ENCODE measurements around the gene ARHGAP31. TPM values are rescaled to one million over a fixed set of nuclear protein-coding genes. Genes with fewer than 3 reads are reported as not detected.

ARHGAP31 gene
- polyA plus RNA-seq, 3 donors, result 4.7 to 9.8 (median 7.6) TPM

DNA sequence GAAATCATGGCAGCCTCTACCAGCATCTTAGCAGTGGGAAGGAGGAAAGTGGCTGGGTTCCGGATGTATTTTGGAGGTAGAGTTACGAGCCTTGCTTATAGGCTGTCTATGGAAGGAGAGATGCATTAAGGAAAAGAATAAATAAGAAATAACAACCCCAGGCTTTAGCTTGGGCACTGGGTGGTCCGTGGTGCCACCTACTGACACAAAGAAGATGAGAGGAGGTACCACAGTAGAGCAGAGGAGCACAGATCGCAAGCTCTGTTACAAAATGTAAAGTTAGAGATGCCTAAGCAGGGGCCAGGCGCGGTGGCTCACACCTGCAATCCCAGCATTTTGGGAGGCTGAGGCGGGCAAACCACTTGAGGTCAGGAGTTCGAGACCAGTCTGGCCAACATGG lies 94.4 kb downstream of the ARHGAP31 start:
- Histone ChIP-seq H3K36me3 (replicated peaks in 1 of 2; ENCODE audit: control insufficient read depth in 1 of 2, insufficient read depth in 2 of 2, low read length in 2 of 2) (peaks cover 46 to 82% of the 10 kb centered on the region in 2 donors), H3K79me2 (ENCODE audit: insufficient read depth, low read length) (no peaks in the 10 kb centered on the region), H3K4me1 (ENCODE audit: control insufficient read depth in 1 of 2, insufficient read depth in 2 of 2, low read length in 2 of 2) (no peaks in the 10 kb centered on the region), H3K9ac (ENCODE audit: insufficient read depth, low read length, poor library complexity, severe bottlenecking) (no peak overlapping the region), H3K27ac (ENCODE audit: low read depth in 1 of 2, low read length in 2 of 2) (no peak overlapping the region), H4K20me1 (ENCODE audit: insufficient read depth, low read length) (no peaks in the 10 kb centered on the region), H3K4me2 (replicated peaks; ENCODE audit: extremely low read depth, low read length, poor library complexity, severe bottlenecking) (no peak overlapping the region), H3K9me3 (replicated peaks in 1 of 2; ENCODE audit: control insufficient read depth in 1 of 2, insufficient read depth in 1 of 2, low read length in 2 of 2) (no peaks in the 10 kb centered on the region), H3K4me3 (replicated peaks in 1 of 3; ENCODE audit: low read depth in 2 of 3, low read length in 3 of 3) (no peak overlapping the region), H2AFZ (ENCODE audit: insufficient read depth, low read depth, low read length, poor library complexity, severe bottlenecking) (no peak overlapping the region), H3K27me3 (ENCODE audit: control insufficient read depth in 2 of 2, insufficient read depth in 2 of 2, low read length in 2 of 2) (no peaks in the 10 kb centered on the region)
- intact Hi-C loops (cut with micrococcal nuclease), result no loop called here
- H3K4me3 Mint-ChIP-seq, result no peak overlapping the region
- H3K36me3 Mint-ChIP-seq, result peaks cover 79 to 90% of the 10 kb centered on the region in 2 donors
- peaks cover 0 to 2% (median 0%) of the 10 kb centered on the region in 7 donors for H3K9me3 Mint-ChIP-seq
- no peak for DNase-seq
- 100% methylated on average over 5 of the region's 8 CpGs for WGBS (ENCODE audit: insufficient coverage)
- H3K27me3 Mint-ChIP-seq (ENCODE audit: low read depth in 3 of 3), result peaks cover 0 to 2% (median 0%) of the 10 kb centered on the region in 3 donors
- TF ChIP-seq, protein P1, sequence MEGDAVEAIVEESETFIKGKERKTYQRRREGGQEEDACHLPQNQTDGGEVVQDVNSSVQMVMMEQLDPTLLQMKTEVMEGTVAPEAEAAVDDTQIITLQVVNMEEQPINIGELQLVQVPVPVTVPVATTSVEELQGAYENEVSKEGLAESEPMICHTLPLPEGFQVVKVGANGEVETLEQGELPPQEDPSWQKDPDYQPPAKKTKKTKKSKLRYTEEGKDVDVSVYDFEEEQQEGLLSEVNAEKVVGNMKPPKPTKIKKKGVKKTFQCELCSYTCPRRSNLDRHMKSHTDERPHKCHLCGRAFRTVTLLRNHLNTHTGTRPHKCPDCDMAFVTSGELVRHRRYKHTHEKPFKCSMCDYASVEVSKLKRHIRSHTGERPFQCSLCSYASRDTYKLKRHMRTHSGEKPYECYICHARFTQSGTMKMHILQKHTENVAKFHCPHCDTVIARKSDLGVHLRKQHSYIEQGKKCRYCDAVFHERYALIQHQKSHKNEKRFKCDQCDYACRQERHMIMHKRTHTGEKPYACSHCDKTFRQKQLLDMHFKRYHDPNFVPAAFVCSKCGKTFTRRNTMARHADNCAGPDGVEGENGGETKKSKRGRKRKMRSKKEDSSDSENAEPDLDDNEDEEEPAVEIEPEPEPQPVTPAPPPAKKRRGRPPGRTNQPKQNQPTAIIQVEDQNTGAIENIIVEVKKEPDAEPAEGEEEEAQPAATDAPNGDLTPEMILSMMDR (IDR thresholded peaks at IDR 0.05), result no peak
- H3K4me1 Mint-ChIP-seq, result no peaks in the 10 kb centered on the region
- no peak overlapping the region for H3K27ac Mint-ChIP-seq

DNA sequence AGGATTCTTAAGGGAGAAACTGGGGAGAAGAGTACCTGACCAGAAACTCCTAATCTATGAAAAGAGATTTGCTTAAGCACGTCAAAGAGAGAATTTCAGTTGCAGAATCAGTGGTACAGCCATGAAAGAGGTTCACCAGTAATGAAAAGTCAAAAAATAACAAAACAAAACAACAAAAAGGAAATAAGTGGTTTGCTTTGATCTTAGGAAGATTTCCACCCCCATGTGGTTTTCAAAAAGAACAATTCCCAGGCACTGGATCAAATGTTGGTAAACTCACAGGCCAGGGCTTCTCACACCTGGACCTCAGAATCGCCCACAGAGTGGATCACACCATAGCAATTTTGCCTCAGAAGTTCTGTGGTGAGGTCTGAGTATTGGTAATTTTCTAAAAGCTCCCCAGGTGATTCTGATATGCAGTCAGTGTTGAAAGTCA lies 101.8 kb downstream of the ARHGAP31 start:
- no peaks in the 10 kb centered on the region for H3K27me3 ChIP-seq (ENCODE audit: control insufficient read depth in 2 of 2, insufficient read depth in 2 of 2, low read length in 2 of 2)
- H3K4me1 ChIP-seq (ENCODE audit: control insufficient read depth in 1 of 2, insufficient read depth in 2 of 2, low read length in 2 of 2), result no peaks in the 10 kb centered on the region
- no peak overlapping the region for H2AFZ ChIP-seq (ENCODE audit: insufficient read depth, low read depth, low read length, poor library complexity, severe bottlenecking)
- H3K4me3 Mint-ChIP-seq, result no peak overlapping the region
- no CpG with 5 or more reads among the region's 2 CpGs for WGBS (ENCODE audit: insufficient coverage)
- no peaks in the 10 kb centered on the region for H3K79me2 ChIP-seq (ENCODE audit: insufficient read depth, low read length)
- no peak overlapping the region for H3K4me2 ChIP-seq (replicated peaks; ENCODE audit: extremely low read depth, low read length, poor library complexity, severe bottlenecking)
- no peak for DNase-seq
- no peak overlapping the region for H3K4me3 ChIP-seq (replicated peaks in 1 of 3; ENCODE audit: low read depth in 2 of 3, low read length in 3 of 3)
- peaks cover 0 to 2% (median 0%) of the 10 kb centered on the region in 7 donors for H3K9me3 Mint-ChIP-seq
- no peak overlapping the region for H3K27ac ChIP-seq (ENCODE audit: low read depth in 1 of 2, low read length in 2 of 2)
- H3K36me3 ChIP-seq (replicated peaks in 1 of 2; ENCODE audit: control insufficient read depth in 1 of 2, insufficient read depth in 2 of 2, low read length in 2 of 2), result peaks cover 46 to 96% of the 10 kb centered on the region in 2 donors
- peaks cover 6% of the 10 kb centered on the region for H3K4me1 Mint-ChIP-seq
- H3K36me3 Mint-ChIP-seq, result peaks cover 80 to 86% of the 10 kb centered on the region in 2 donors
- H3K27me3 Mint-ChIP-seq (ENCODE audit: low read depth in 3 of 3), result peaks cover 0 to 2% (median 1%) of the 10 kb centered on the region in 3 donors
- no peaks in the 10 kb centered on the region for H4K20me1 ChIP-seq (ENCODE audit: insufficient read depth, low read length)
- intact Hi-C loops (cut with micrococcal nuclease), result no loop called here
- no peak overlapping the region for H3K9ac ChIP-seq (ENCODE audit: insufficient read depth, low read length, poor library complexity, severe bottlenecking)
- H3K27ac Mint-ChIP-seq, result peak overlapping the region in 1 of 7 donors; percentile 70
- H3K9me3 ChIP-seq (replicated peaks in 1 of 2; ENCODE audit: control insufficient read depth in 1 of 2, insufficient read depth in 1 of 2, low read length in 2 of 2), result no peaks in the 10 kb centered on the region
- TF ChIP-seq, protein P1 (IDR thresholded peaks at IDR 0.05), result no peak
